GM13977 (cell line): Measurements from ENCODE around the gene ITPR2.
"Not testable (repeated sequence)": the region's sequence is repeated elsewhere in the genome, so short reads cannot be mapped to it uniquely, and the experiment has no call there.

ENCODE experiments used
- DNase-seq: peaks from one replicate; pipeline ENCODE4 v3.0.0; 2012; ENCODE audit warnings: low spot score
- in situ Hi-C: fragments of 300-500 bp; cut with MboI; formaldehyde crosslinking; loops from one replicate; pipeline ENCODE4 v1.12.0; 2022; ENCODE audit warnings: low sequenced_read_pairs, low pct_unique_long_range_greater_than_20kb, mixed read lengths, inconsistent platforms; ENCODE audit not compliant: unreplicated experiment
- TF ChIP-seq, protein P1 (sequence below): IDR thresholded peaks from 2 replicates; pipeline ENCODE4 v1.5.1; 2012; ENCODE audit warnings: mild to moderate bottlenecking, control low read depth; ENCODE audit not compliant: insufficient read depth; ENCODE audit errors: extremely low read depth, missing control alignments

Gene ITPR2

DNA sequence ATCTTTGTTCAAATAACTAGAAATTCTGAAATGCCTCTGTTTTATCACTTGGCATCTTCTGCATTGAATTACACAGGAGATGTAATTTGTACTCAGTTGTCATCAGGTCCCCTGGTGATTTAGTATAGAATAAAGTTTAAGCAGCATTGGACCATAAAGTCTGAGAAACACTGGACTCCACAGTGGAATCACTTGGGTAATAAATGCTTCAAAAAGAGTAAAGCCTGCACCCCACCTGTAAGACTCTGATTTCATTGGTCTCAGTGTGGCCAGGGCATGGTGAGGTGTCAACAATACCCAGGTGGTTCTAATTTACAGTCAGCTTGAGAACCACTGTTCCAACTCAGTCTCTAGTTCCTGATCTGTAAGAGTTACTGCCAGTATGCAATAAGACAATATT lies 148.9 kb downstream of the ITPR2 start:
- TF ChIP-seq, protein P1, sequence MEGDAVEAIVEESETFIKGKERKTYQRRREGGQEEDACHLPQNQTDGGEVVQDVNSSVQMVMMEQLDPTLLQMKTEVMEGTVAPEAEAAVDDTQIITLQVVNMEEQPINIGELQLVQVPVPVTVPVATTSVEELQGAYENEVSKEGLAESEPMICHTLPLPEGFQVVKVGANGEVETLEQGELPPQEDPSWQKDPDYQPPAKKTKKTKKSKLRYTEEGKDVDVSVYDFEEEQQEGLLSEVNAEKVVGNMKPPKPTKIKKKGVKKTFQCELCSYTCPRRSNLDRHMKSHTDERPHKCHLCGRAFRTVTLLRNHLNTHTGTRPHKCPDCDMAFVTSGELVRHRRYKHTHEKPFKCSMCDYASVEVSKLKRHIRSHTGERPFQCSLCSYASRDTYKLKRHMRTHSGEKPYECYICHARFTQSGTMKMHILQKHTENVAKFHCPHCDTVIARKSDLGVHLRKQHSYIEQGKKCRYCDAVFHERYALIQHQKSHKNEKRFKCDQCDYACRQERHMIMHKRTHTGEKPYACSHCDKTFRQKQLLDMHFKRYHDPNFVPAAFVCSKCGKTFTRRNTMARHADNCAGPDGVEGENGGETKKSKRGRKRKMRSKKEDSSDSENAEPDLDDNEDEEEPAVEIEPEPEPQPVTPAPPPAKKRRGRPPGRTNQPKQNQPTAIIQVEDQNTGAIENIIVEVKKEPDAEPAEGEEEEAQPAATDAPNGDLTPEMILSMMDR: no peak
- in situ Hi-C loops: no loop called here
- no peak for DNase-seq

DNA sequence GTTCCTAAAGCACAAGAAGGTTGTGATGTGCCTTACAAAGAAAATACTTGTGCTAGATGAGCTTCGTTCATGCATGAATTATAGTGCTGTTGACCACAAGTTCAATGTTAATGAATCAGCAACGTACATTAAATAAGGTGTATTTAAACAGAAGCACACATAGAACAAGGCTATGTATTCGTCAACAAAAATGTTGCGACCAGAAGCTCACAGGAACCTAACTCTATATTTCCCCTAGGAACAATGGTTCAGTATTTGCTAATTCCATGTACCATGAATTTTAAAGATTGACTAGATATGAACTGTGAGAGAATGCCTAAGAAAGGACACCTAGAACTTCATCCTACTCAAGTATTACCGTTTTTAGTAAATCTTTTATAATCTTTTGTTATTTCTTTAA lies 149.6 kb downstream of the ITPR2 start:
- in situ Hi-C loops: no loop called here
- TF ChIP-seq, protein P1: no peak
- no peak for DNase-seq

DNA sequence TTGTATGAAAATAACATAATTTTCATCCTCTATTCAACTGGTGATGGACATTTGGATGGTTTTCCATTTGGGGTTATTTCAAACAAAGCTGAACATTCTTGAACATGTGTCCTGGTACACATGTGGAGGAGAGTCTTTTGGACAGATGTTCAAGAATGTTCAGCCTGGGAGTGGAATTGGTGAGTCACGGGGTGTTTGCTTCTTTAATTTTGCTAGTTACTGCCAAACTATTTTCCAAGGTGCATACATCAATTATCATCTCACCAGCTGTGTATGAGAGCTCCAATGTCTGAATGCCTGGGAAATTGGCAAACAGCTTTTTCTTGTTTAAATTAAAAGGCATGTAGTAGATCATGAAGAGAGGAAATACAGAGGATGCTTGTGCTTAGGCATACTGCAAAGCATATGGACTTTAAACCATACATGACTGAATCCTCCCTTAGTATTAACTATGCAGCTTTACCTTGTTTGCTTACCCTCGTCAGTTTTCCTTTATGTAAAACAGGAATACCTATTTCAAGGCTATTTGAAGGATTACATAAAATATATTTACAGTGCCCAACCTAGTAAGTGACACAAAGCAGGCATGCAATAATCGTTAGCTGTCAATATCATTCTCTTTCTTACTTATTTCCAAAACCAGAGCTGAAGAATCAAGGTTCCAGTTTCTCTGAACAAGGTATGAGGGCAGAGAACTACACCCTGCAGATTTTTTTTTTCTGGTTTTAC lies 152.1 kb downstream of the ITPR2 start:
- TF ChIP-seq, protein P1: no peak
- no peak for DNase-seq
- in situ Hi-C loops: no loop called here

DNA sequence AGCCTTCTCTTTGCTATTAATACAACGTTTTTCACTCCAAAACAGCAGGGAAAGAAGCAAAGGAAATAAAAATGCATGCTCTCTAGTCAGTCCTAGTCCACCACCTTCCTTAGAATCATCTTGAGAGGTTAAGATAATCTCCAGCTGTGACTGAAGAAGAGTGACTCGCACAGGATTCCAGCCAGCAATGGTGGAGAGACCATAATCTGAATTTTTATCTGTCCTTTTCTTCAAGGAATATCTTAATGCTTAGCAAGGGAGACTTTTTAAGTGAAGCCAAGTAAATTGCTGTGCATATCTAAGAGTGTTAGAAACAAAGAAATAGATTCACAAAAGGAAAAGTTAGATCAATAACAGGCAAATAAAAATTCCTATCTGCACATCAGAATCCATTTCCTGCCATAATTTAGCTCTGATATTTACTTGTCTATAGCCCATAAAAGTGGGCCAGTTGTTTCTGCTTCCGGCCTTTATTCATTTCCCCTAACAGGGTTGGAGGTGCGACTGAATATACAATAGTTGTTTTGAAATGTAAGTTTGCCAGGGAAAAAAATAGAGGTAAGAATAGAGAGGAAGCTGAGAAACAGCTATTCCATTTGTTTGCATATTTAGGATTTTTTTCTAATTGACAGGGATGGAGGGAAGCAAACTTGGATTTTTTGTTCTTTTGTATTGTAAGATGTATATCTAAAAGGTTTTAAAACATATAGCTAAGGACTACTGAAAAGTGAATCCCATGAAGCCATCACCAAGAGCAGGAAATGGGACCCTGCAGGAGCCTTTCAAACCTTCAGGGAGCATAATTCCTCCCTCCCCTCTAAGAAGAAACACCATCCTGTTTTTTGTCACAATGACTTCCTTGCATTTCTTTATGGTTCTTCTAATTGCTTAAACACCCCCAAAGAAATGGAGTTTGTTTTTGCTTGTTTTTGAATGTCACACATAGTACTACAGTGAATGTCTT lies 154.0 kb downstream of the ITPR2 start:
- in situ Hi-C loops: no loop called here
- TF ChIP-seq, protein P1: no peak
- no peak for DNase-seq

DNA sequence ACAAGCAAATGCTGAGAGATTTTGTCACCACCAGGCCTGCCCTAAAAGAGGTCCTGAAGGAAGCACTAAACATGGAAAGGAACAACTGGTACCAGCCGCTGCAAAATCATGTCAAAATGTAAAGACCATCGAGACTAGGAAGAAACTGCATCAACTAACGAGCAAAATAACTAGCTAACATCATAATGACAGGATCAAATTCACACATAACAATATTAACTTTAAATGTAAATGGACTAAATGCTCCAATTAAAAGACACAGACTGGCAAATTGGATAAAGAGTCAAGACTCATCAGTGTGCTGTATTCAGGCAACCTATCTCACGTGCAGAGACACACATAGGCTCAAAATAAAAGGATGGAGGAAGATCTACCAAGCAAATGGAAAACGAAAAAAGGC lies 161.5 kb downstream of the ITPR2 start:
- in situ Hi-C loops, DNase-seq: not testable (repeated sequence)

DNA sequence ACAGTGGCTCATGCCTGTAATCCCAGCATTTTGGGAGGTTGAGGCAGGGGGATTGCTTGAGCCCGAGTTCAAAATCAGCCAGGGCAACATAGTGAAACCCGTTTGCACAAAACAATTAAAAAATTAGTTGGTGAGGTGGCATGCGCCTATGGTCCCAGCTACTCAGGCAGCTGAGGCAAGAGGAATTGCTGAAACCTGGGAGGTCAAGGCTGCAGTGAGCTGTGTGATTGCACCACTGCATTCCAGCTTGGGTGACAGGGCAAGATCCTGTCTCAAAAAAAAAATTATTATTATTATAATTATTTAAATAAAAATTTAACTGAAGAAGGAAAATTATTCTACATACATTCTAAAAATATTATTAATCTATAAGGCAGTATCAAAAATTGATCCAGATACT lies 164.1 kb downstream of the ITPR2 start:
- in situ Hi-C loops: no loop called here
- no peak for DNase-seq
- TF ChIP-seq, protein P1: no peak

DNA sequence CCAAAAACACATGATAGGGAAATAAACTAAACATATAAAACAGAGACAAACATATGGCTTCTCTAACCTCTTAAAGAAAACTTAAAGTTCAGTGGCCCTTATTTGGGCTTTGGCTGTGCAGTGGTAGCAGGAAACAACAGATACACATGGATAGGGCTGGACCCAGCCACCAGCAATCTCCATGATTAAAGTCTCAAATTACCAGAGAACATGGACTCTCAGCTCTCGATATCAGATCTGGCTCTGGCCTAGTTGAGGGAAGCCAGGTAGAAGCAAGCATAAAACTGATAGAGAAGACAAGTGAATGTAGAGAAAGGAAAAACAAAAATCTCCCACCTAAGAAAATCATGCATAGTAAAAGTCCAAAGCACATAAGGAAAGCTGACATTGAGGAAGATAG lies 164.8 kb downstream of the ITPR2 start:
- in situ Hi-C loops: no loop called here
- TF ChIP-seq, protein P1: no peak
- DNase-seq: no peak
